DMS114 treated with DMSO at 0.1 percent for 48 hours (cell line): ENCODE data around the gene SUGP2.
"Not testable (repeated sequence)": the region's sequence is repeated elsewhere in the genome, so short reads cannot be mapped to it uniquely, and the experiment has no call there.

Experiments used
- DNase-seq: peaks from one replicate; lab custom pipeline; 2025; ENCODE audit not compliant: unreplicated experiment; lab: John Stamatoyannopoulos, UW

The SUGP2 gene

GRCh38 chr19:19034204-19034624, 897 bp upstream of the SUGP2 start:
- DNase-seq = peak; percentile 82

- DNase-seq = no peak
Measured at GRCh38 chr19:19033176-19033425, 216 bp downstream of the SUGP2 start.

GRCh38 chr19:19032420-19033175, 719 bp downstream of the SUGP2 start:
- DNase-seq = peak; percentile 91

- DNase-seq = no peak
Measured at GRCh38 chr19:19031891-19032290, 1.4 kb downstream of the SUGP2 start.

DNA sequence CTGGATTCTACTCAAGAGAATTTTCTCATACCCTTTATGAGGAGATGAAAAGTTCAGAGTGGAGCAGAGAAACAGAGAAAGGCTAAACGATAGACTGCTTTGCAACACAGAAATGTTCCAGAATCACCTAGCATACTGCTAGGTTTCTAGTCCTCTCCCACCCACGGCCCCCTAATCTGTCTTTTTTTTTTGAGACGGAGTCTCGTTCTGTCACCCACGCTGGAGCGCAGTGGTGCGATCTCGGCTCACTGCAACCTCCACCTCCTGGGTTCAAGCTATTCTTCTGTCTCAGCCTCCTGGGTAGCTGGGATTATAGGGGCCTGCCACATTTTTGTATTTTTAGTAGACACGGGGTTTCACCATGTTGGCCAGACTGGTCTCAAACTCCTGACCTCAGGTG, 4.8 kb downstream of the SUGP2 start:
- DNase-seq = no peak

GRCh38 chr19:19027228-19027627, 6.1 kb downstream of the SUGP2 start:
- no peak for DNase-seq

GRCh38 chr19:19026299-19026971, 6.9 kb downstream of the SUGP2 start:
- no peak for DNase-seq

DNA sequence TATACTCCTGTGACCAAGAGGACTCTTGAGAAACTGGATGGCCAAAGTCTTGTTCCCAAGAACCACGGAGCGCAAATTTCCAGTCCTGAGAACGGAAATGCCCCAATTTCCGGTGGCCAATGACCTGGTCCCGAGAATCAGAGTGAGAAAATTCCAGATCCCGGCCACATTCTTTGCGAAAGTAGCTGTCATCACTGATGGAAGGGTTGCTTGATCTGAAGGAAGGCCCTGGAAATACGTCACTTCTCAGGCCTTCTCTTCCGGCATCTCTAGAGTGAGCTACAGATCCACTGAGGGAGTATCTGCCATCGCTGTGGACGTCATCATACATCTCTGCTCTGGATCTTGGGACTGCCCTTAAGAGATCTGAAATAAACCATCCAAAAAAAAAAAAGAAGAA, 7.5 kb downstream of the SUGP2 start:
- no peak for DNase-seq

DNA sequence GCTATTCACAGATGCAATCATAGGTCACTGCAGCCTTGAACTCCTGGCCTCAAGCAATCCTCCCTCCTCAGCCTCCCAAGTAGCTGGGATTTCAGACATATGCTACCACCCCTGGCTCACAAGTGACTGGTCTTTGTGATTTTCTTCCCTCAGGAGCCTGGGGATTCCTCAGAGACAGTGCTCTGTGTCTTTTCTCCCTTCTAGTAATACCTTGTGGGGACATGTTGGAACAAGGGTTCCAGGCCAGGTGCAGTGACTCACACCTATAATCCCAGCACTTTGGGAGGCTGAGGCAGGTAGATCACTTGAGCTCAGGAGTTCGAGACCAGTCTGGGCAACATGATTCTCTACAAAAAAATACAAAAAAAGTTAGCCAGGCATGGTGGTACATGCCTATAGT, 9.9 kb downstream of the SUGP2 start:
- DNase-seq = not testable (repeated sequence)

GRCh38 chr19:19022380-19022961, 10.8 kb downstream of the SUGP2 start:
- no peak for DNase-seq

GRCh38 chr19:19021115-19021514, 12.2 kb downstream of the SUGP2 start:
- no peak for DNase-seq

- no peak for DNase-seq
Measured at GRCh38 chr19:19010551-19010950, 22.8 kb downstream of the SUGP2 start.

DNA sequence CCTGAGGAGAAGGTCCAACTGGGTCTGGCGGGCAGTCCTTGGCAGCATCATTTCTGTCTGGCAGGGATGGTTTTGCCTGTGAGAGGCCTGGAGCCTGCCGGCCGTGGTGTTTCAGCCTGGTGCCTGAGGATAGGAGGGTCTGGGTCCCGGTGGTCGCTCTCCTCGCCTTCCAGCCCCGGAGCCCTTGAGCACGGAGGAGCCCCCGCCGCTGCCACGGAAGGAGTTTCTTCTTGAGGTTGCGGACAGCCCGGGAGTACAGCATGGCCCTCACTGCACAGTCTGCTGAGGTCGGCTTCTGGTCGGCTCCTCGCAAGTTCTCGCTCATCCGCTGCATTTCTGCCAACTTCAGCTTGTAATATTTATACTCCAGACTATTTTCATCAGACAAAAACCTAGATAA, 23.4 kb downstream of the SUGP2 start:
- no peak for DNase-seq

DNA sequence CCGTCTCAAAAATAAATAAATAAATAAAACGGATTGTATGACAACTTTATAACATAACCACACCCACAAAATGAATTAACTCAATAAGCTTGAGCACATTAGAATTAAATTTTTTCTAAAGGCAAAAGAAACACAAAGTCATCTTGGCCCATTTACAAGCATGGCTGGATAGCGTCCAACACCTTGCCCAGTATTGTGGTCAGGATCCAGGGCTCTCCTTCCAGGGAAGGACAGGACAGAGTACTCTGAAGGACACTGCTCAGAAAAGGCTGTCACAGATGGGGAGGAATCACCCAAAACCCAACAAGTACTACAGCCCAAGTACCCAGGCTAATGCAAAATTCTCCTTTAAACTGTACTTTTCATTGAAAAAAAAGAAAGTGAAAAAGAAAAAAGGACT, 27.1 kb downstream of the SUGP2 start:
- no peak for DNase-seq

- no peak for DNase-seq
Measured at GRCh38 chr19:19004144-19004543, 29.2 kb downstream of the SUGP2 start.

DNA sequence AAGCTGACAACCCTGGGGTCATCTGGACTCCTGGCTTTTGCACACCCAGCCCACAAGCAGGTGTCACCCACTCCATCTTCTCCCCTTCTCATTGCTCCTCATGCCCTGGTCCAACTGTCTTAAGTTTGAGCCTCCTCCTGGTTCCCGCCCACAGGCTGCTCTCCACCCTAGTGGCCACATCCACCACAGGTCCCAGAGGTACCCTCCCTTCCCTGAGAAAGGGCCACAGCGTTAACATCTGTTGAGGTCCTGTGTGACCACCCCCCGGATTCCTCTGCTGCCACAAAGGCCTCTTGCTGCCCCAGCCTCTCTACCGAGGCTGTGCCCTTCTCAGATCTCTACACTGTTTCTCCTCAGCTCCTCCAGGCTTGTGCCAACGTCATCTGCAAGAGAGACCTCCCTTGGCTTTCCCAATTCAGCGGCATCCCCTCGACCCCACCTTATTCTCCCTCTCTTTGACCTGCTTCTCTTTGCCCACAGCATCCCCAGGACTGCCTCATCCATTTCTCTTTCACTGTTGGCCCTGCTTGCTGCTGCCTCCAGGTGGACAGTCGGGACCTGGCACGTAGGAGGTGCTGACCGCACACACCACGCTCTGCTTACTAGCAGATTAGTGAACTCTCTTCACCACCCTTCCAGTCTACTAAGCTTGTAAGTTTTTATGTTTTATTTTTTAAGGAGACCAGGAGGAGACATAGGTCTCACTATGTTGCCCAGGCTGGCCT, 33.3 kb downstream of the SUGP2 start:
- DNase-seq = no peak

DNA sequence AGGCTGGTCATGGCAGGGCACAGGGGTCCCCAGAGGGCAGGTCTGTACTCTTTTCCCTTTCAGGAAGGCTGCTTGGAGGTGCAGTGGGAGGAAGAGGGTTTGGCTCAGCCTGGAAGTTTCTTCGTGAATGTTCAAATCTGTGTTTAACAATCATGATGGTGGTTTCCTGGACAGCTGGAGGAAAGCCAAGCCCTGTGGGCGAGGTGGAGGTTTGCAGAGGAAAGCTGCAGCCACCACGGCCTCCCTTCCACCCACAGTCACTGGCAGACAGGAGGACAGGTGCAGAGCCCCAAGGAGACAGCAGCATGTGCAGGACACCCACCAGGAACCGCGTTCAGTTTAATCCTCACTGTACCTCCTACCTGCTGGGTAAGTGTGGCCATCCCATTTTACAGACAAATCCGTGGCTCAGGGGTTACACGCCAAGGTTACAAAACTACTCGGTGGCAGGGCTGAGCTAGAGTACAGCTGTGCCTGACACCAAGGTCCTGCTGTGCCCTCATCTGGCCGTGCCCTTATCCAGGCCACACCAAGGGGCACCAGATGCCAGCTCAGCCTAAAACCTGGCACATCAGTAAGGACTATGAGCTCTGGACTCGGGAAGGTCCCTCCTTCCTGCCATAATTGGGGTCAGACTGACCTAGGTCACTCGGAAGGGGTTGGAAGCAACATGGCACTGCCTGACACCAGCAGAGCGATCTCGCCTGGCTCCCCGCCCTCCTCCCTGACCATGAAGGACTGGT, 34.1 kb downstream of the SUGP2 start:
- no peak for DNase-seq

DNA sequence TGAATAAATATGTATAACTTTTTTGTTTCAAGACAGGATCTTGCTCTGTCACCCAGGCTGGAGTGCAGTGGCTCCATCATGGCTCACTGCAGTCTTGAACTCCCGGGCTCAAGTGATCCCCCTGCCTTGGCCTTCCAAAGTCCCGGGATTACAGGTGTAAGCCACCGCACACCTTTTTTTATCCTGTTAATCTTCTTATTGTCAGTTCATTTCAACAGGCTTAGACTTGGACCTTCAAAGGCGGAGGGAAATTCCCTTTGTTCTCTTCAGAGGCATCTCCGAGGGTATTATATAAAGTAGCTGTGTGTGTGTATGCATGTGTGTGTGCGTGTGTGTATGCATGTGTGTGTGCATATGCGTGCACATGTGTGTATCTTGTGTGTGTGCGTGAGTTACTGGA, 35.0 kb downstream of the SUGP2 start:
- DNase-seq = no peak

- DNase-seq = no peak
Measured at GRCh38 chr19:18996796-18997394, 36.4 kb downstream of the SUGP2 start.

DNA sequence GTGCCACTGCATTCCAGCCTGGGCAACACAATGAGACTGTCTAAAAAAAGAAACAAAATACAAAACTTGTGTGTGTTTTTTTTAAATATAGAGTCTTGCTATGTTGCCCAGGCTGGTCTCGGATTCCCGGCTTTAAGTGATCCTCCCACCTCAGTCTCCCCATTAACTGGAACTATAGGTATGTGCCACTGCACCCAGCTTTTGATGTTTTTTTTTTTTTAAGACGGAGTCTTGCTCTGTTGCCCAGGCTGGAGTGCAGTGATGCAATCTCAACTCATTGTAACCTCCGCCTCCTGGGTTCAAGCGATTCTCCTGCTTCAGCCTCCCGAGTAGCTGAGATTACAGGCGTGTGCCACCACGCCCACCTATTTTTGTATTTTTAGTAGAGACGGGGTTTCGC, 37.0 kb downstream of the SUGP2 start:
- no peak for DNase-seq

DNA sequence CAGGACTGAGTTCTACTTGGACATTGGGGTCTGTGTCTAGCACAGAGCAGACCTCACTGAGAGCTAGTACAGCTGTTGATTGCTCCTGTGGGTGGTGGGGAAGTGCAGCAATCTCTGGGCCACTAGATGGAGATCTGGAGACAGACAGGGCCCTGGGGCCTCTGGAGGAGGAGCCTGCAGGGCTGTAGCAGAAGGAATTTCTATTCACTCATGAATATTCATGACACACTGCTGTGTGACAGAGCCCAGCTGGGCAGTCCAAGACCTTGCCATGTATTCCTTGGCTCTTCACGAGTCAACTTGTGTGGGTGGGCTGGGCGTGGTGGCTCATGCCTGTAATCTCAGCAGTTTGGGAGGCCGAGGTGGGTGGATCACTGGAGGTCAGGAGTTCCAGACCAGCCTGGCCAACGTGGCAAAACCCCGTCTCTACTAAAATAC, 37.5 kb downstream of the SUGP2 start:
- peak; percentile 68 for DNase-seq
